Measurements from ENCODE around the gene ARHGAP9.

GRCh38 chr12:57479043-57479375, 657 bp downstream of the ARHGAP9 start:
- TF ChIP-seq, protein P1, sequence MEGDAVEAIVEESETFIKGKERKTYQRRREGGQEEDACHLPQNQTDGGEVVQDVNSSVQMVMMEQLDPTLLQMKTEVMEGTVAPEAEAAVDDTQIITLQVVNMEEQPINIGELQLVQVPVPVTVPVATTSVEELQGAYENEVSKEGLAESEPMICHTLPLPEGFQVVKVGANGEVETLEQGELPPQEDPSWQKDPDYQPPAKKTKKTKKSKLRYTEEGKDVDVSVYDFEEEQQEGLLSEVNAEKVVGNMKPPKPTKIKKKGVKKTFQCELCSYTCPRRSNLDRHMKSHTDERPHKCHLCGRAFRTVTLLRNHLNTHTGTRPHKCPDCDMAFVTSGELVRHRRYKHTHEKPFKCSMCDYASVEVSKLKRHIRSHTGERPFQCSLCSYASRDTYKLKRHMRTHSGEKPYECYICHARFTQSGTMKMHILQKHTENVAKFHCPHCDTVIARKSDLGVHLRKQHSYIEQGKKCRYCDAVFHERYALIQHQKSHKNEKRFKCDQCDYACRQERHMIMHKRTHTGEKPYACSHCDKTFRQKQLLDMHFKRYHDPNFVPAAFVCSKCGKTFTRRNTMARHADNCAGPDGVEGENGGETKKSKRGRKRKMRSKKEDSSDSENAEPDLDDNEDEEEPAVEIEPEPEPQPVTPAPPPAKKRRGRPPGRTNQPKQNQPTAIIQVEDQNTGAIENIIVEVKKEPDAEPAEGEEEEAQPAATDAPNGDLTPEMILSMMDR (IDR thresholded peaks at IDR 0.05): no peak
- no peak for TF ChIP-seq POLR2A (IDR thresholded peaks at IDR 0.05)
